Measurements from ENCODE around the gene ANTXR2. TPM values are rescaled to one million over a fixed set of nuclear protein-coding genes. Genes with fewer than 3 reads are reported as not detected.

The ANTXR2 gene
- total and polyA plus RNA-seq, 2 donors (not counting 1 experiment from before 2014, with no cell fraction given) = 85.3 to 135 TPM

DNA sequence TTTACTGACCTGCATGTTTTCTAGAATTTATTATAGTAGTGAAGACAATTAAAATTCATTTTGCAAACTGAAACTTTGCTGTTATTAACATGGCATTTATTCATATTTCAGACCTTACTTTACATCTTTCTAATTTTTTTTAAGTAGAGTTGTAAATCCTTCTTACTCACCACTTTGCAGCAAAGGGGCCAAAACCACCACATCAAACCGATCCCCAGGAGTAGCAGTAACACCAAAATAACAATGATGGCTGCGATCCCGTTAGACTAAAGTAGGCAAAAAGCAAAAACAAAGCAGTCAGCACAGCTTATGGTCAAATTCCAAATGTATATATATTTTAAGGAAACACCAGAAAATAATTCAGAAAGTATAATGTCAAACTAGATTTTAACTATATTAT is 64.7 kb downstream of the ANTXR2 start:
- Histone ChIP-seq H3K27me3 (ENCODE audit: control insufficient read depth, insufficient read depth, low read length) (no peaks in the 10 kb centered on the region), H2AFZ (ENCODE audit: low read length) (no peak overlapping the region), H4K20me1 (ENCODE audit: control insufficient read depth, extremely low read depth, insufficient read depth, low read length) (no peaks in the 10 kb centered on the region), H3K4me2 (ENCODE audit: extremely low read depth, insufficient read depth, low read length) (no peak overlapping the region), H3K4me1 (ENCODE audit: control insufficient read depth, extremely low read depth, insufficient read depth, low read length) (peaks cover 3% of the 10 kb centered on the region), H3K4me3 (replicated peaks in 1 of 4; ENCODE audit: control extremely low read depth in 1 of 4, insufficient read depth in 1 of 4, low read depth in 3 of 4, low read length in 4 of 4) (no peak overlapping the region), H3K9me3 (ENCODE audit: control insufficient read depth, insufficient read depth, low read depth, low read length) (no peaks in the 10 kb centered on the region), H3K36me3 (ENCODE audit: control insufficient read depth, insufficient read depth, low read length) (peaks cover 3% of the 10 kb centered on the region), H3K27ac (ENCODE audit: insufficient read depth, low read length) (no peak overlapping the region), H3K79me2 (ENCODE audit: control insufficient read depth, insufficient read depth, low read length) (peaks cover 8% of the 10 kb centered on the region), H3K9ac (ENCODE audit: insufficient read depth, low read length) (no peak overlapping the region)
- DNase-seq (ENCODE audit: low read depth in 2 of 2) = peak in 1 of 2 donors; percentile 34
- TF ChIP-seq EZH2 (IDR thresholded peaks at IDR 0.05; ENCODE audit: low read length, missing control alignments) = no peak
- TF ChIP-seq, protein P1, sequence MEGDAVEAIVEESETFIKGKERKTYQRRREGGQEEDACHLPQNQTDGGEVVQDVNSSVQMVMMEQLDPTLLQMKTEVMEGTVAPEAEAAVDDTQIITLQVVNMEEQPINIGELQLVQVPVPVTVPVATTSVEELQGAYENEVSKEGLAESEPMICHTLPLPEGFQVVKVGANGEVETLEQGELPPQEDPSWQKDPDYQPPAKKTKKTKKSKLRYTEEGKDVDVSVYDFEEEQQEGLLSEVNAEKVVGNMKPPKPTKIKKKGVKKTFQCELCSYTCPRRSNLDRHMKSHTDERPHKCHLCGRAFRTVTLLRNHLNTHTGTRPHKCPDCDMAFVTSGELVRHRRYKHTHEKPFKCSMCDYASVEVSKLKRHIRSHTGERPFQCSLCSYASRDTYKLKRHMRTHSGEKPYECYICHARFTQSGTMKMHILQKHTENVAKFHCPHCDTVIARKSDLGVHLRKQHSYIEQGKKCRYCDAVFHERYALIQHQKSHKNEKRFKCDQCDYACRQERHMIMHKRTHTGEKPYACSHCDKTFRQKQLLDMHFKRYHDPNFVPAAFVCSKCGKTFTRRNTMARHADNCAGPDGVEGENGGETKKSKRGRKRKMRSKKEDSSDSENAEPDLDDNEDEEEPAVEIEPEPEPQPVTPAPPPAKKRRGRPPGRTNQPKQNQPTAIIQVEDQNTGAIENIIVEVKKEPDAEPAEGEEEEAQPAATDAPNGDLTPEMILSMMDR (conservative IDR thresholded peaks at IDR 0.05 in 1 of 2, IDR thresholded peaks at IDR 0.05 in 1 of 2; ENCODE audit: low read depth in 1 of 2, low read length in 2 of 2) = no peak

DNA sequence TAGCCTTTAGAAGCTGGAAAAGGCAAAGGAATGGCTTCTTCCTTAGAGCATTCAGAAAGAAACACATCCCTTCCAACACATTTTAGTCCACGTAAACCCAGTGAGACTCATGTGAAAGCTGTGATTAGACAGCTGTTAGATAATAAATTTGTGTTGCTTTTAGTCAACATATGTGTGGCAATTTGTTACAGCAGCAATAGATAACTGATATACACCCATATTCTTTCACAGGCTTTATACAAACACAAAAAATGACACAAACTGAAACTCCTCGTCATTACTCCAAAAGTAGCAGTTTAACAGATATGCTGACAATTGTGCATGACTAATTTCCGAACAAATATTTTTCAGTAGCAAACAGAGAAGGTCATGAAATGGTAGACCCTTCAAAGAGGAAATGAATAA is 65.3 kb downstream of the ANTXR2 start:
- peaks cover 3% of the 10 kb centered on the region for H3K36me3 ChIP-seq (ENCODE audit: control insufficient read depth, insufficient read depth, low read length)

DNA sequence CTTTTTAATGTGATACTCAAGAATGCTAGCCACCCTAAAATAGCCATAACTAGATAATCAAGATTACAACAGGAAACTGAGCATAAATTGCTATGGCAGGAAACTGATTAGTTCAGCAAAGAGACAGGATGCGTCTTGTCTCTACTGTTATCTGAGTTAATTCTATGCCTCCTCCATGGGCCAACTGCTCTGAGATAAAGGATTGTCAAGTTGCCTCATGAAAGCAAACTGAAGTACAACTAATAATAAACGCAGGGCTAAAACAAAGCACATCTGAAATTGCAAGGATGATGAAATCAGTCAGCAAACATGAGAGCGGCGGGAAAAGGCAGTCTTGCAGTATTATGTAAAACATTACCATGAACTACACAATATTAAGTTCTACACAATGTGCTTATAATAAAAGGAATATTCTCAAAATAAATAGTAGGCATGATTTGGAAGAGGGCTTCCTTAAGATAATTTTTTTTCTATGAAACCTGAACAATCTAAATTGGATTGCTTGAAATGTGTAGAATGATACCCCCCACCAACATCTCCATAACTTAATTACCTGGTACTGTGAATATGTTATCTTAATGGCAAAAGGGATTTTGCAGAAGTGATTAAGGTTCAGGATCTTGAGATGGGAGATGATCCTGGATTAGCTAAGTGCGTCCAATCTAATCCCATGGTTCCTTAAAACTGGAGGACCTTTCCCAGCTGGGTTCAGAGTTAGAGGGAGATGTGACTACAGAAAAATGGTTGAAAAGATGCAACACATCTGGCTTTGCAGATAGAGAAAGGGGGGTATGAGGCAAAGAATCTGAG is 65.9 kb downstream of the ANTXR2 start:
- peak; percentile 28 to 89 for DNase-seq (ENCODE audit: low read depth in 2 of 2)
- no peak overlapping the region for H3K9ac ChIP-seq (ENCODE audit: insufficient read depth, low read length)
- H3K36me3 ChIP-seq (ENCODE audit: control insufficient read depth, insufficient read depth, low read length) = peaks cover 3% of the 10 kb centered on the region
- no peaks in the 10 kb centered on the region for H4K20me1 ChIP-seq (ENCODE audit: control insufficient read depth, extremely low read depth, insufficient read depth, low read length)
- no peaks in the 10 kb centered on the region for H3K9me3 ChIP-seq (ENCODE audit: control insufficient read depth, insufficient read depth, low read depth, low read length)
- TF ChIP-seq, protein P1 (conservative IDR thresholded peaks at IDR 0.05 in 1 of 2, IDR thresholded peaks at IDR 0.05 in 1 of 2; ENCODE audit: low read depth in 1 of 2, low read length in 2 of 2) = no peak
- no peak for TF ChIP-seq EZH2 (IDR thresholded peaks at IDR 0.05; ENCODE audit: low read length, missing control alignments)
- no peak overlapping the region for H3K27ac ChIP-seq (ENCODE audit: insufficient read depth, low read length)
- no peak overlapping the region for H3K4me3 ChIP-seq (replicated peaks in 1 of 4; ENCODE audit: control extremely low read depth in 1 of 4, insufficient read depth in 1 of 4, low read depth in 3 of 4, low read length in 4 of 4)
- H2AFZ ChIP-seq (ENCODE audit: low read length) = no peak overlapping the region
- H3K4me1 ChIP-seq (ENCODE audit: control insufficient read depth, extremely low read depth, insufficient read depth, low read length) = no peaks in the 10 kb centered on the region
- no peak overlapping the region for H3K4me2 ChIP-seq (ENCODE audit: extremely low read depth, insufficient read depth, low read length)
- H3K27me3 ChIP-seq (ENCODE audit: control insufficient read depth, insufficient read depth, low read length) = no peaks in the 10 kb centered on the region
- peaks cover 8% of the 10 kb centered on the region for H3K79me2 ChIP-seq (ENCODE audit: control insufficient read depth, insufficient read depth, low read length)

More for the DNA sequence above, 65.3 kb downstream of the ANTXR2 start:
- no peak overlapping the region for H3K27ac ChIP-seq (ENCODE audit: insufficient read depth, low read length)
- peaks cover 3% of the 10 kb centered on the region for H3K4me1 ChIP-seq (ENCODE audit: control insufficient read depth, extremely low read depth, insufficient read depth, low read length)
- H3K4me3 ChIP-seq (replicated peaks in 1 of 4; ENCODE audit: control extremely low read depth in 1 of 4, insufficient read depth in 1 of 4, low read depth in 3 of 4, low read length in 4 of 4) = no peak overlapping the region
- peaks cover 8% of the 10 kb centered on the region for H3K79me2 ChIP-seq (ENCODE audit: control insufficient read depth, insufficient read depth, low read length)
- H3K27me3 ChIP-seq (ENCODE audit: control insufficient read depth, insufficient read depth, low read length) = no peaks in the 10 kb centered on the region
- no peak overlapping the region for H3K4me2 ChIP-seq (ENCODE audit: extremely low read depth, insufficient read depth, low read length)
- H2AFZ ChIP-seq (ENCODE audit: low read length) = no peak overlapping the region
- H3K9me3 ChIP-seq (ENCODE audit: control insufficient read depth, insufficient read depth, low read depth, low read length) = no peaks in the 10 kb centered on the region
- H4K20me1 ChIP-seq (ENCODE audit: control insufficient read depth, extremely low read depth, insufficient read depth, low read length) = no peaks in the 10 kb centered on the region
- peak in 1 of 2 donors; percentile 23 for DNase-seq (ENCODE audit: low read depth in 2 of 2)
- H3K9ac ChIP-seq (ENCODE audit: insufficient read depth, low read length) = no peak overlapping the region
- no peak for TF ChIP-seq EZH2 (IDR thresholded peaks at IDR 0.05; ENCODE audit: low read length, missing control alignments)
- TF ChIP-seq, protein P1 (conservative IDR thresholded peaks at IDR 0.05 in 1 of 2, IDR thresholded peaks at IDR 0.05 in 1 of 2; ENCODE audit: low read depth in 1 of 2, low read length in 2 of 2) = no peak

Data from fibroblast of lung (primary cell).